WTC11 (cell line): ENCODE results near the gene C15orf61.

Experiments
- ESRRA ChIP-seq: sonication (generic); formaldehyde crosslinking; IDR thresholded peaks from 2 replicates; pipeline ENCODE4 v1.8.1; 2022; ENCODE audit warnings: mild to moderate bottlenecking, missing genetic modification reagents, borderline replicate concordance
- FOXK1 ChIP-seq: sonication (generic); formaldehyde crosslinking; IDR thresholded peaks from 2 replicates; pipeline ENCODE4 v1.8.0; 2022; ENCODE audit warnings: mild to moderate bottlenecking, moderate library complexity, missing genetic modification reagents
- JUN ChIP-seq: sonication (generic); formaldehyde crosslinking; IDR thresholded peaks from 2 replicates; pipeline ENCODE4 v1.8.0; 2023; ENCODE audit warnings: mild to moderate bottlenecking, missing genetic modification reagents
- NR2C2 ChIP-seq: sonication (generic); formaldehyde crosslinking; IDR thresholded peaks from 2 replicates; pipeline ENCODE4 v1.8.0; 2022; ENCODE audit warnings: mild to moderate bottlenecking, missing genetic modification reagents
- TEAD4 ChIP-seq: sonication (generic); formaldehyde crosslinking; IDR thresholded peaks from 2 replicates; pipeline ENCODE4 v1.8.0; 2022; ENCODE audit warnings: mild to moderate bottlenecking, missing genetic modification reagents
- ZNF138 ChIP-seq: sonication (generic); formaldehyde crosslinking; conservative IDR thresholded peaks from 2 replicates; pipeline ENCODE4 v1.8.1; 2022; ENCODE audit warnings: mild to moderate bottlenecking, moderate library complexity, missing genetic modification reagents
- TF ChIP-seq, protein P1 (sequence below): sonication (generic); formaldehyde crosslinking; IDR thresholded peaks from 2 replicates; pipeline ENCODE4 v1.8.0; 2022; ENCODE audit warnings: mild to moderate bottlenecking, missing genetic modification reagents
- TF ChIP-seq, protein P2 (sequence below): sonication (generic); formaldehyde crosslinking; IDR thresholded peaks from 2 replicates; pipeline ENCODE4 v1.8.0; 2022; ENCODE audit warnings: mild to moderate bottlenecking, missing genetic modification reagents
- TF ChIP-seq, protein P3 (sequence below): fragments of 200-600 bp; IDR thresholded peaks from 2 replicates; pipeline ENCODE4 v1.8.0; 2022; ENCODE audit warnings: antibody characterized with exemption
- TF ChIP-seq, protein P4 (sequence below): sonication (generic); formaldehyde crosslinking; IDR thresholded peaks from 2 replicates; pipeline ENCODE4 v1.8.0; 2023; ENCODE audit warnings: missing genetic modification reagents
- TF ChIP-seq, protein P5 (sequence below): sonication (generic); formaldehyde crosslinking; IDR thresholded peaks from 2 replicates; pipeline ENCODE4 v1.8.1; 2023; ENCODE audit warnings: mild to moderate bottlenecking, missing genetic modification reagents
- TF ChIP-seq, protein P6 (sequence below): sonication (generic); formaldehyde crosslinking; conservative IDR thresholded peaks from 2 replicates; pipeline ENCODE4 v1.8.1; 2022; ENCODE audit warnings: mild to moderate bottlenecking, missing genetic modification reagents

DNA sequence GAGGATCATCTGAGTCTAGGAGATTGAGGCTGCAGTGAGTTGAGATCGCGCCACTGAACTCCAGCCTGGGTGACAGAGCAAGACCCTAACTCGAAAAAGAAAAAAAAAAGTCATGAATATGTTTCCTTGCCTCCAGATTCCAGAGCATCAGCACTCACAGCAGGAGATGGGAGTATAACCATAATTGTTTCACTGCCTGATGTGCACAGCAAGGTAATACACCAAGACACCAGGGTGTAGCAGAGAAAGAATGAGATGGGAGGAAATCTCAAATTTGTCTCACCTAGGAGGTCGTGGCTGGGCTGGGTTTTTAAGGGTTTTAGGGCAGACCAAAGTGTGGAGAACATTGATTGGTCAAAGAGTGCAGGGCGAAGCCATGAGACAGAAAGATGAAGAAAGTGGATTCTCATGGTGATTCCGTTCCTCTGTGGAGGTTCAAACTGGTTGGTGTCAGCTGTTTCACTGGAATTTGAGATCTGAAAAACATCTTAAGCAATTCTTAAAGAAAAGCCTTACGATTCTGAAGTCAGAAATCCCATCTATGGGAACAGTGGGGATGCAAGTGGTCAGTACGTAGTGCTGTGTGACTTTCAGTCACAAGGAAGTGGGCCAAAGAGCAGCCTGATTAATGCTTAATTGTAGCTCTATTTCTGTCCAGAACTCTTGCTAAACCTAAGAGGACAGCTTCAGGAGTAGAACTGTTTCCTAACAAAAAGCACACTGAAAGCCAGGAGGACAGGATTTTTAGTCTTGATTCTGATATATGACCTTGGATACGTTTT, 7.8 kb upstream of the C15orf61 start:
- TF ChIP-seq ZNF138 (CRISPR knock-in tag), result no peak
- TF ChIP-seq, protein P1, sequence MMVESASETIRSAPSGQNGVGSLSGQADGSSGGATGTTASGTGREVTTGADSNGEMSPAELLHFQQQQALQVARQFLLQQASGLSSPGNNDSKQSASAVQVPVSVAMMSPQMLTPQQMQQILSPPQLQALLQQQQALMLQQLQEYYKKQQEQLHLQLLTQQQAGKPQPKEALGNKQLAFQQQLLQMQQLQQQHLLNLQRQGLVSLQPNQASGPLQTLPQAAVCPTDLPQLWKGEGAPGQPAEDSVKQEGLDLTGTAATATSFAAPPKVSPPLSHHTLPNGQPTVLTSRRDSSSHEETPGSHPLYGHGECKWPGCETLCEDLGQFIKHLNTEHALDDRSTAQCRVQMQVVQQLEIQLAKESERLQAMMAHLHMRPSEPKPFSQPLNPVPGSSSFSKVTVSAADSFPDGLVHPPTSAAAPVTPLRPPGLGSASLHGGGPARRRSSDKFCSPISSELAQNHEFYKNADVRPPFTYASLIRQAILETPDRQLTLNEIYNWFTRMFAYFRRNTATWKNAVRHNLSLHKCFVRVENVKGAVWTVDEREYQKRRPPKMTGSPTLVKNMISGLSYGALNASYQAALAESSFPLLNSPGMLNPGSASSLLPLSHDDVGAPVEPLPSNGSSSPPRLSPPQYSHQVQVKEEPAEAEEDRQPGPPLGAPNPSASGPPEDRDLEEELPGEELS (CRISPR knock-in tag), result no peak
- TF ChIP-seq, protein P2, sequence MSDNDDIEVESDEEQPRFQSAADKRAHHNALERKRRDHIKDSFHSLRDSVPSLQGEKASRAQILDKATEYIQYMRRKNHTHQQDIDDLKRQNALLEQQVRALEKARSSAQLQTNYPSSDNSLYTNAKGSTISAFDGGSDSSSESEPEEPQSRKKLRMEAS (CRISPR knock-in tag), result no peak
- TF ChIP-seq TEAD4 (CRISPR knock-in tag), result no peak
- TF ChIP-seq, protein P3, sequence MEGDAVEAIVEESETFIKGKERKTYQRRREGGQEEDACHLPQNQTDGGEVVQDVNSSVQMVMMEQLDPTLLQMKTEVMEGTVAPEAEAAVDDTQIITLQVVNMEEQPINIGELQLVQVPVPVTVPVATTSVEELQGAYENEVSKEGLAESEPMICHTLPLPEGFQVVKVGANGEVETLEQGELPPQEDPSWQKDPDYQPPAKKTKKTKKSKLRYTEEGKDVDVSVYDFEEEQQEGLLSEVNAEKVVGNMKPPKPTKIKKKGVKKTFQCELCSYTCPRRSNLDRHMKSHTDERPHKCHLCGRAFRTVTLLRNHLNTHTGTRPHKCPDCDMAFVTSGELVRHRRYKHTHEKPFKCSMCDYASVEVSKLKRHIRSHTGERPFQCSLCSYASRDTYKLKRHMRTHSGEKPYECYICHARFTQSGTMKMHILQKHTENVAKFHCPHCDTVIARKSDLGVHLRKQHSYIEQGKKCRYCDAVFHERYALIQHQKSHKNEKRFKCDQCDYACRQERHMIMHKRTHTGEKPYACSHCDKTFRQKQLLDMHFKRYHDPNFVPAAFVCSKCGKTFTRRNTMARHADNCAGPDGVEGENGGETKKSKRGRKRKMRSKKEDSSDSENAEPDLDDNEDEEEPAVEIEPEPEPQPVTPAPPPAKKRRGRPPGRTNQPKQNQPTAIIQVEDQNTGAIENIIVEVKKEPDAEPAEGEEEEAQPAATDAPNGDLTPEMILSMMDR, result no peak
- TF ChIP-seq ESRRA (CRISPR knock-in tag), result no peak
- no peak for TF ChIP-seq FOXK1 (CRISPR knock-in tag)
- TF ChIP-seq JUN (CRISPR knock-in tag), result no peak
- TF ChIP-seq, protein P4, sequence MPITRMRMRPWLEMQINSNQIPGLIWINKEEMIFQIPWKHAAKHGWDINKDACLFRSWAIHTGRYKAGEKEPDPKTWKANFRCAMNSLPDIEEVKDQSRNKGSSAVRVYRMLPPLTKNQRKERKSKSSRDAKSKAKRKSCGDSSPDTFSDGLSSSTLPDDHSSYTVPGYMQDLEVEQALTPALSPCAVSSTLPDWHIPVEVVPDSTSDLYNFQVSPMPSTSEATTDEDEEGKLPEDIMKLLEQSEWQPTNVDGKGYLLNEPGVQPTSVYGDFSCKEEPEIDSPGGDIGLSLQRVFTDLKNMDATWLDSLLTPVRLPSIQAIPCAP (CRISPR knock-in tag), result no peak
- TF ChIP-seq, protein P5, sequence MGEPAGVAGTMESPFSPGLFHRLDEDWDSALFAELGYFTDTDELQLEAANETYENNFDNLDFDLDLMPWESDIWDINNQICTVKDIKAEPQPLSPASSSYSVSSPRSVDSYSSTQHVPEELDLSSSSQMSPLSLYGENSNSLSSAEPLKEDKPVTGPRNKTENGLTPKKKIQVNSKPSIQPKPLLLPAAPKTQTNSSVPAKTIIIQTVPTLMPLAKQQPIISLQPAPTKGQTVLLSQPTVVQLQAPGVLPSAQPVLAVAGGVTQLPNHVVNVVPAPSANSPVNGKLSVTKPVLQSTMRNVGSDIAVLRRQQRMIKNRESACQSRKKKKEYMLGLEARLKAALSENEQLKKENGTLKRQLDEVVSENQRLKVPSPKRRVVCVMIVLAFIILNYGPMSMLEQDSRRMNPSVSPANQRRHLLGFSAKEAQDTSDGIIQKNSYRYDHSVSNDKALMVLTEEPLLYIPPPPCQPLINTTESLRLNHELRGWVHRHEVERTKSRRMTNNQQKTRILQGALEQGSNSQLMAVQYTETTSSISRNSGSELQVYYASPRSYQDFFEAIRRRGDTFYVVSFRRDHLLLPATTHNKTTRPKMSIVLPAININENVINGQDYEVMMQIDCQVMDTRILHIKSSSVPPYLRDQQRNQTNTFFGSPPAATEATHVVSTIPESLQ (CRISPR knock-in tag), result no peak
- TF ChIP-seq, protein P6, sequence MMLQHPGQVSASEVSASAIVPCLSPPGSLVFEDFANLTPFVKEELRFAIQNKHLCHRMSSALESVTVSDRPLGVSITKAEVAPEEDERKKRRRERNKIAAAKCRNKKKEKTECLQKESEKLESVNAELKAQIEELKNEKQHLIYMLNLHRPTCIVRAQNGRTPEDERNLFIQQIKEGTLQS (CRISPR knock-in tag), result no peak
- no peak for TF ChIP-seq NR2C2 (CRISPR knock-in tag)
